GM19043 (cell line): Measurements from ENCODE around the gene AGPAT4.

ENCODE experiments used
- ATAC-seq: cut with Tn5 transposase; IDR thresholded peaks from one replicate; pipeline ENCODE4 v1.9.1; 2021; ENCODE audit warnings: low read depth; ENCODE audit not compliant: unreplicated experiment

The AGPAT4 gene

DNA sequence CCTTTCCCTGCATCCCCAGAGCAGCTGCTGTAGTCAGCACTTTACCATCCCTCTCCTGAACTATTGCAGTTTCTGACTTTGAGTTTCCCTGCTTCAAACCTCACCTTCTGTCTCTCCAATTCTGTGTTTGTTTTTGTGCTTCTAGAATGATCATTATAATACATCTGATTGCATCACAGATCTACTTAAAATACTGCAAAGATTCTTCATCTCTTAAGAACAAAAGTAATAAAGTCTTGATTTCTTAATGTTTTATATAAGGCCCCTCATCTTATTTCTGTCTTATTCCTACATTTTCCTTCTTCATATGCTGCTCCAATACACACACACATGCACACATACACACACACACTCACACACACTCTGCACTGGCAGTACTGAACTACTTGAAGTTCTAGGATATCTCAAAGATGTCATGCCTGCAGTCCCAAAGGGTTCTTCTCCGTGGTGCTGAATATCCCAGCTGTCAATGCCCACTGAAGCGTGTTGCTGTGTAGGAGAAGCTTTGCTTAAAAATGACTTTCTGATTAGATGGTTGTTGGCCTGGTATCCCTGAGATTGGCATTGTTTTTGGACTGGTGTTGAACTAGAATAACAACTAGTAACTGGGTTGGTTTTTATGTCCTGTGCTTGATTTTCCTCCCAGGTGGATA, 185.1 kb downstream of the AGPAT4 start:
- no peak for ATAC-seq

DNA sequence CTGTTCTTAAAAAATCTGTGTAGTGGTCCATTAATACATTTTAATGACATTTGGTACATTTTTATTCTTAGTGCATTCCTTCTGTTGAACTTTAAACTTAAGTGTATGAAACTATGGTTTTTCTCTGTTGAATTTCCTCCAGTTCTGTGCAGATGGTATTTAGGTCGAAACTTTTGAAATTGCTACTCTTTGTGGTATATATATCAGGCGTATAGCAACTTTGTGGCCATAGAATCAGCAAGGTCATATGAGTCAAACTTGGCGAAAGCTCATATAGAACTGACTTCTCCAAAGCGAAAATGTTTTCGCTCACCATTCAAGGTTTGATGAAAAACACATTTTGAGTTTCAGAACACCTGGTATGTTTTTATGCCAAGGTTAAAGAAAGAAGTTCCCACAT, 188.6 kb downstream of the AGPAT4 start:
- no peak for ATAC-seq

GRCh38 chr6:161082215-161082614, 191.6 kb downstream of the AGPAT4 start:
- ATAC-seq, result peak; percentile 54

- ATAC-seq, result no peak
Measured at GRCh38 chr6:161080263-161080970, 193.4 kb downstream of the AGPAT4 start.
